GM23338 (cell line): ENCODE data around the gene PREB.

Experiments
- EZH2phosphoT487 ChIP-seq: fragments of 200-600 bp; sonication (generic); IDR thresholded peaks from one replicate; pipeline ENCODE4 v1.8.1; 2018; ENCODE audit warnings: antibody characterized with exemption; ENCODE audit not compliant: unreplicated experiment
- TF ChIP-seq, protein P1 (sequence below), 2 experiments: fragments of 200-600 bp in 1 of 2; sonication (generic) in 1 of 2; conservative IDR thresholded peaks; 2 replicates each; pipeline versions ENCODE4 v1.5.1 to v1.6.1; 2016 to 2017; ENCODE audit warnings: antibody characterized with exemption in 2 of 2, low read depth in 2 of 2, mild to moderate bottlenecking in 2 of 2, moderate library complexity in 1 of 2

GRCh38 chr2:27085062-27085672 lies 49.3 kb downstream of the PREB start:
- TF ChIP-seq EZH2phosphoT487: no peak
- TF ChIP-seq, protein P1, sequence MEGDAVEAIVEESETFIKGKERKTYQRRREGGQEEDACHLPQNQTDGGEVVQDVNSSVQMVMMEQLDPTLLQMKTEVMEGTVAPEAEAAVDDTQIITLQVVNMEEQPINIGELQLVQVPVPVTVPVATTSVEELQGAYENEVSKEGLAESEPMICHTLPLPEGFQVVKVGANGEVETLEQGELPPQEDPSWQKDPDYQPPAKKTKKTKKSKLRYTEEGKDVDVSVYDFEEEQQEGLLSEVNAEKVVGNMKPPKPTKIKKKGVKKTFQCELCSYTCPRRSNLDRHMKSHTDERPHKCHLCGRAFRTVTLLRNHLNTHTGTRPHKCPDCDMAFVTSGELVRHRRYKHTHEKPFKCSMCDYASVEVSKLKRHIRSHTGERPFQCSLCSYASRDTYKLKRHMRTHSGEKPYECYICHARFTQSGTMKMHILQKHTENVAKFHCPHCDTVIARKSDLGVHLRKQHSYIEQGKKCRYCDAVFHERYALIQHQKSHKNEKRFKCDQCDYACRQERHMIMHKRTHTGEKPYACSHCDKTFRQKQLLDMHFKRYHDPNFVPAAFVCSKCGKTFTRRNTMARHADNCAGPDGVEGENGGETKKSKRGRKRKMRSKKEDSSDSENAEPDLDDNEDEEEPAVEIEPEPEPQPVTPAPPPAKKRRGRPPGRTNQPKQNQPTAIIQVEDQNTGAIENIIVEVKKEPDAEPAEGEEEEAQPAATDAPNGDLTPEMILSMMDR (conservative IDR thresholded peaks at IDR 0.05; ENCODE audit: low read depth in 2 of 2): no peak
